ENCODE results near the gene SMIM5. TPM values are rescaled to one million over a fixed set of nuclear protein-coding genes. Genes with fewer than 3 reads are reported as not detected.

Gene SMIM5
- polyA plus RNA-seq, 3 donors: 0.15 to 3.3 (median 0.43) TPM

DNA sequence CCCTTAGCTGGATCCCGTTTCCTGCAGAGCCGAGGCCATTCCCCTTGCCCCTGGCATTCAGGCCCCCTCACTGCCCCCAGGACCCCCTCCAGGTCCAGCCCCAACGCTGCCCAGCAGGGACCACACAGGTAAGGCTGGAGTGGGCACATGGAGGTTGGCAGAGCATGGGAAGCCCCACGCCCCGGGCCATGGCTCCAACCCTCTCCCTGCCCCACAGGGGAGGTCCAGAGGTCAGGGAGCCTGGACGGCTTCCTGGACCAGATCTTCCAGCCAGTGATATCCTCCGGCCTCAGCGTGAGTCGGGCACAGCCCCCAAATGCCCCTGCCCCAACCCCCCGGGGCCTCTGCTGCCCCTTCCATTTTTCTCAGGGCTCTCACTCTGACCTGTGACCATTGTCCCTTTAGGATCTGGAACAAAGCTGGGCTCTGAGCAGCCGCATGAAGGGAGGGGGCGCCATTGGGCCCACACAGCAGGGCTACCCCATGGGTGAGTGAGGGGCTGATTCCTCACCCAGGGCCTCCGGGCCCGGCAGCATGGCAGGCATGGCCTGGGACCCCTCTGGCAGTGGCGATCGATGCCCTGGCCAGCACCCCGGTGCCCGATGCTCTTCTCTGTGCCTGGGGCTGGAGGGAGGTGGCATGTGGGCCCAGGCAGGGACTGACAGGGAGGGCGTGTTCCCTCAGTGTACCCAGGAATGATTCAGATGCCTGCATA is 18.5 kb upstream of the SMIM5 start:
- peaks cover 0 to 2% (median 0%) of the 10 kb centered on the region in 3 donors for H3K27me3 Mint-ChIP-seq (ENCODE audit: low read depth in 3 of 3)
- Histone ChIP-seq H3K36me3 (replicated peaks in 1 of 2; ENCODE audit: control insufficient read depth in 1 of 2, insufficient read depth in 2 of 2, low read length in 2 of 2) (peaks cover 93 to 99% of the 10 kb centered on the region in 2 donors), H4K20me1 (ENCODE audit: insufficient read depth, low read length) (no peaks in the 10 kb centered on the region), H3K4me2 (replicated peaks; ENCODE audit: extremely low read depth, low read length, poor library complexity, severe bottlenecking) (no peak overlapping the region), H3K27ac (ENCODE audit: low read depth in 1 of 2, low read length in 2 of 2) (no peak overlapping the region), H3K27me3 (ENCODE audit: control insufficient read depth in 2 of 2, insufficient read depth in 2 of 2, low read length in 2 of 2) (no peaks in the 10 kb centered on the region), H3K9ac (ENCODE audit: insufficient read depth, low read length, poor library complexity, severe bottlenecking) (no peak overlapping the region), H3K4me1 (ENCODE audit: control insufficient read depth in 1 of 2, insufficient read depth in 2 of 2, low read length in 2 of 2) (no peaks in the 10 kb centered on the region), H3K9me3 (replicated peaks in 1 of 2; ENCODE audit: control insufficient read depth in 1 of 2, insufficient read depth in 1 of 2, low read length in 2 of 2) (no peaks in the 10 kb centered on the region), H3K79me2 (ENCODE audit: insufficient read depth, low read length) (no peaks in the 10 kb centered on the region), H2AFZ (ENCODE audit: insufficient read depth, low read depth, low read length, poor library complexity, severe bottlenecking) (no peak overlapping the region), H3K4me3 (replicated peaks in 1 of 3; ENCODE audit: low read depth in 2 of 3, low read length in 3 of 3) (no peak overlapping the region)
- H3K4me1 Mint-ChIP-seq: no peaks in the 10 kb centered on the region
- peaks cover 59 to 91% of the 10 kb centered on the region in 2 donors for H3K36me3 Mint-ChIP-seq
- no peak for DNase-seq
- intact Hi-C loops (cut with micrococcal nuclease): no loop called here
- WGBS (ENCODE audit: insufficient coverage): 98% methylated on average over 17 of the region's 19 CpGs
- no peaks in the 10 kb centered on the region for H3K9me3 Mint-ChIP-seq
- H3K4me3 Mint-ChIP-seq: no peak overlapping the region
- H3K27ac Mint-ChIP-seq: no peak overlapping the region
- TF ChIP-seq, protein P1, sequence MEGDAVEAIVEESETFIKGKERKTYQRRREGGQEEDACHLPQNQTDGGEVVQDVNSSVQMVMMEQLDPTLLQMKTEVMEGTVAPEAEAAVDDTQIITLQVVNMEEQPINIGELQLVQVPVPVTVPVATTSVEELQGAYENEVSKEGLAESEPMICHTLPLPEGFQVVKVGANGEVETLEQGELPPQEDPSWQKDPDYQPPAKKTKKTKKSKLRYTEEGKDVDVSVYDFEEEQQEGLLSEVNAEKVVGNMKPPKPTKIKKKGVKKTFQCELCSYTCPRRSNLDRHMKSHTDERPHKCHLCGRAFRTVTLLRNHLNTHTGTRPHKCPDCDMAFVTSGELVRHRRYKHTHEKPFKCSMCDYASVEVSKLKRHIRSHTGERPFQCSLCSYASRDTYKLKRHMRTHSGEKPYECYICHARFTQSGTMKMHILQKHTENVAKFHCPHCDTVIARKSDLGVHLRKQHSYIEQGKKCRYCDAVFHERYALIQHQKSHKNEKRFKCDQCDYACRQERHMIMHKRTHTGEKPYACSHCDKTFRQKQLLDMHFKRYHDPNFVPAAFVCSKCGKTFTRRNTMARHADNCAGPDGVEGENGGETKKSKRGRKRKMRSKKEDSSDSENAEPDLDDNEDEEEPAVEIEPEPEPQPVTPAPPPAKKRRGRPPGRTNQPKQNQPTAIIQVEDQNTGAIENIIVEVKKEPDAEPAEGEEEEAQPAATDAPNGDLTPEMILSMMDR (IDR thresholded peaks at IDR 0.05): no peak

DNA sequence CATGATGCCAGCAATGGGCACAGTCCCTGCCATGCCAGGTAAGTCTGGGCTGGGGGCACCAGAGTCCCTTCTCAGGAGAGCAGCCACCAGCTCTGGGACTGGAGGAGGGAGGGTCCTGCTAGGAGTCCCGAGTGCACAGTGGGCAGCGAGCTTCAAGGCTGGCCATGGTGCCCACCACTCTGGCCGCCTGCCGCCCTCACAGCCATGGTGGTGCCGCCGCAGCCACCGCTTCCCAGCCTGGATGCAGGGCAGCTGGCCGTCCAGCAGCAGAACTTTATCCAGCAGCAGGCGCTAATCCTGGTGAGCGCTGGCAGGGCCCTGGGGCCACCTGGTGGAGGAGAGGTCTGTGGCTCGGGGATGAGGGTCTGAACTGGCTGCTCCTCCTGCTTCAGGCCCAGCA is 17.9 kb upstream of the SMIM5 start:
- peaks cover 0 to 2% (median 0%) of the 10 kb centered on the region in 3 donors for H3K27me3 Mint-ChIP-seq (ENCODE audit: low read depth in 3 of 3)
- H3K27ac Mint-ChIP-seq: no peak overlapping the region
- peaks cover 94 to 100% of the 10 kb centered on the region in 2 donors for H3K36me3 ChIP-seq (replicated peaks in 1 of 2; ENCODE audit: control insufficient read depth in 1 of 2, insufficient read depth in 2 of 2, low read length in 2 of 2)
- H3K4me1 ChIP-seq (ENCODE audit: control insufficient read depth in 1 of 2, insufficient read depth in 2 of 2, low read length in 2 of 2): no peaks in the 10 kb centered on the region
- H3K36me3 Mint-ChIP-seq: peaks cover 62 to 91% of the 10 kb centered on the region in 2 donors
- H3K9me3 ChIP-seq (replicated peaks in 1 of 2; ENCODE audit: control insufficient read depth in 1 of 2, insufficient read depth in 1 of 2, low read length in 2 of 2): no peaks in the 10 kb centered on the region
- TF ChIP-seq, protein P1 (IDR thresholded peaks at IDR 0.05): no peak
- H3K9ac ChIP-seq (ENCODE audit: insufficient read depth, low read length, poor library complexity, severe bottlenecking): no peak overlapping the region
- no peaks in the 10 kb centered on the region for H4K20me1 ChIP-seq (ENCODE audit: insufficient read depth, low read length)
- no peaks in the 10 kb centered on the region for H3K4me1 Mint-ChIP-seq
- intact Hi-C loops (cut with micrococcal nuclease): no loop called here
- H3K4me3 Mint-ChIP-seq: no peak overlapping the region
- no peaks in the 10 kb centered on the region for H3K9me3 Mint-ChIP-seq
- H3K27ac ChIP-seq (ENCODE audit: low read depth in 1 of 2, low read length in 2 of 2): no peak overlapping the region
- H3K4me2 ChIP-seq (replicated peaks; ENCODE audit: extremely low read depth, low read length, poor library complexity, severe bottlenecking): no peak overlapping the region
- no peaks in the 10 kb centered on the region for H3K27me3 ChIP-seq (ENCODE audit: control insufficient read depth in 2 of 2, insufficient read depth in 2 of 2, low read length in 2 of 2)
- H3K4me3 ChIP-seq (replicated peaks in 1 of 3; ENCODE audit: low read depth in 2 of 3, low read length in 3 of 3): no peak overlapping the region
- DNase-seq: no peak
- no peak overlapping the region for H2AFZ ChIP-seq (ENCODE audit: insufficient read depth, low read depth, low read length, poor library complexity, severe bottlenecking)
- H3K79me2 ChIP-seq (ENCODE audit: insufficient read depth, low read length): no peaks in the 10 kb centered on the region
- WGBS (ENCODE audit: insufficient coverage): 98% methylated on average over 10 of the region's 11 CpGs

Data from CD14-positive monocyte (primary cell).